GM10847 (cell line): ENCODE data around the gene PANX2.

Experiments
- POLR2A ChIP-seq: IDR thresholded peaks from 2 replicates; pipeline ENCODE4 v1.6.1; 2011; ENCODE audit not compliant: insufficient read length; ENCODE audit errors: extremely low read depth

PANX2 gene

DNA sequence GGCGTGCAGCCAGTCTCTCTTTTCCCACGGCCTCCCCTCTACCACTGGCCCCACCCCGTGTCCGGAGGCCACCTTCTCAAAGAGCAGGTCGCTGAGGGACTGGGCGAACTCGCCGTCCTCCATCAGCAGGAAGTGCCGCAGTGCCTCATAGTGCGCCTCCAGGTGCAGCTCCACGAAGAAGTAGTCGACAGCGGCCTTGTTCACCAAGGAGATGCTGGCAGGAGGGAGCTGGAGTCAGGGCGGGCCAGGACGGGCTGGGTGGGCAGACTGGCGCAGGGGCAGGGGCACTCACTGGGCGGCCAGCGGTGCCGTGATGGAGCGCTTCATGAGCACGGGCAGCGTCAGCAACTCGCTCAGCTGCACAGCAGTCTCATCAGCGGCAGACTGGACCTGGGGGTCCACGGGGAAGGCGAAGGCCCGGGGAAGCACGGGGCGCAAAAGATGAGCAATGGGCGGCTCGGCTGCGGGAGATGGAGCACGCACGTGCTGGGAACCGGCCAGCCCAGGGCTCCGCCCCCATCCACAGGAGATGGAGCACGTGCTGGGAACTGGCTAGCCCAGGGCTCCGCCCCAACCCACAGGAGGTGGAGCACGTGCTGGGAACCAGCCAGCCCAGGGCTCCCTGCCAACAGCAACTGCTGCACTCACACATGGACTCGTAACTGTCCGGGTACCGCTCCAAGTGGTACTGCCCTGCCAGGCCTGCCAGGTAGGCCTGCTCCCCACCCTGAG is 48.6 kb downstream of the PANX2 start:
- TF ChIP-seq POLR2A: no peak

GRCh38 chr22:50219800-50220602 is 49.5 kb downstream of the PANX2 start:
- no peak for TF ChIP-seq POLR2A

DNA sequence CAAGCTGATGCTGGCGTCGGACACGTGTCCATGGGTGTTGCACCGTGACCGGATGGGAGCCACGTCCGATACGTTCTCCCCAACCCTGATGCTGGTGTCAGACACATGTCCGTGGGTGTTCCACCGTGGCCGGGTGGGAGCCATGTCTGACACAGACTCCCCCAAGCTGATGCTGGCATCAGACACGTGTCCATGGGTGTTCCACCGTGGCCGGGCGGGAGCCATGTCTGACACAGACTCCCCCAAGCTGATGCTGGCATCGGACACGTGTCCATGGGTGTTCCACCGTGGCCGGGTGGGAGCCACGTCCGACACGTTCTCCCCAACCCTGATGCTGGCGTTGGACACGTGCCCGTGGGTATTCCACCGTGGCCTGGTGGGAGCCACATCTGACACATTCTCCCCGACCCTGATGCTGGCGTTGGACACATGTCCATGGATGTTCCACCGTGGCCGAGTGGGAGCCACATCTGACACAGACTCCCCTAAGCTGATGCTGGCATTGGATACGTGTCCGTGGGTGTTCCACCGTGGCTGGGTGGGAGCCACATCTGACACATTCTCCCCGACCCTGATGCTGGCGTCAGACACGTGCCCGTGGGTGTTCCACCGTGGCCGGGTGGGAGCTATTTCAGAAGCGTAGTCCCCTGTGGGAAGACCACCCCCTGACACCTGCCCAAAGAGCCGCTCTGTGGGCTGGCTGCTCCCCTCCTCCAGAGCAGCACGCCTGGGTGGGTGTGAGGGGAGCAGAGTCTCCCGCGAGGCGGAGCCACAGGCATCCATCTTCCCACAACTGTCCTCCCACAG is 50.3 kb downstream of the PANX2 start:
- TF ChIP-seq POLR2A: no peak

DNA sequence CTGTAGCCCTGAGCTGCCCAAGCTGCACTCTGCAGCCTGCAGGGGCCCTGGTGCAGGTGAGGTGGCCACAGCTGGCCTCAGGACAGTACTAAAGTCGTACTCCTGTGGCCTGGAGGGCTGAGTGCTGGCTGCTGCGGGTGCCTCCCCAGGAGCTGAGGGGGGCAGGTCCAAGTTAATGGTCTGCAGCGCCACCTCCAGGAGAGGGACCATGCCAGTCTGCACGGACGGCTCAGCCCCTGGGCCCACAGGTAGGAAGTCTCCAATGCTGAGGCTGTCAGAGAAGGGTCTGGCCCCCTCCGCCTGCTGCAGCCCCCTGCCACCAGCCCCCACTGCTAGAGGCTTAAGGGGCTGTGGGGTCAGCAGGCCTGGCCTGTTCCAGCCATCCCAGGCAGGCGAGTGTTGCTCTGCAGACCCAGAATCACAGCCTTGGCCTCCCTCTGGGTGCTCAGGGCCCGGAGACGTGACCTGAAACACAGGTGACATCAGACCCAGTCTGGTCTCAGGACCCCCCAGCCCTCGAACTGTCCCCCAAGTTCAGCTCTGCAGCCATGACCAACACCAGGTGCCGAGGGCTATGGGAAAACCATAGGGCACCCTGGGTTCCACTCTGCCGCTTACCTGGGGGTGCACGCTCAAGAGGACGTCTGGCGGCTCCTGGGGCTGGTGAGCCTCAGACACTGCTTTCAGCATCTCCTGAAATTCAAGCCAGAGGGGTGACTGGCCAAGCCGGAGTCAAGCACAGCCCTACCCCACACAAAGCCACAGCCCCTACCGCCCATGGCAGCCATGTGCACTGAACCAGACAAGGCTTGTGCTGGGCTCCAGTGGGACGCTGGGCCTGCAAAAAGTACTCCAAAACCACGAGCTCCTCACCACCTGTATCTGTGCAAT is 51.1 kb downstream of the PANX2 start:
- TF ChIP-seq POLR2A: no peak

DNA sequence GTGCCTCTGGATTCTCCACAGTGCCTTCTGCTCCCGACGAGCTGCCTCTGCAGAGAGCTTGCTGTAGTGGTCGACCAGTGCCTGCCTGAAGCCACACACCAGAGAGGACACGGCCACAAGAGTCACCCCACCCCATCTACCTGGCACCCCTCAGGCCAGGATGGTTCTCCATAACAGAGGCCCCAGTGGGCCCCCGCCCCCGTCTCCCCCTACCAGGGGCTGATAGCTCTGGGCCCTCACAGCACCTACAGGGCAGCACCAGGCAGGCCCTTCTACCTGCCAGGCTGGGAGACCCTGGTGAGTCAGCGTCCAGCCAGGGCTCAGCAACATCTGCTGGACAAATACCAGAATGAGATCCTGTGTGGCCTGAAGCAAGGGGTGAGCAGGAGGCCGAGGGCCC is 52.0 kb downstream of the PANX2 start:
- TF ChIP-seq POLR2A: no peak

- no peak for TF ChIP-seq POLR2A
These were observed 53.5 kb downstream of the PANX2 start for GRCh38 chr22:50224071-50224470.

- no peak for TF ChIP-seq POLR2A
These were observed 54.9 kb downstream of the PANX2 start for GRCh38 chr22:50225200-50225969.

DNA sequence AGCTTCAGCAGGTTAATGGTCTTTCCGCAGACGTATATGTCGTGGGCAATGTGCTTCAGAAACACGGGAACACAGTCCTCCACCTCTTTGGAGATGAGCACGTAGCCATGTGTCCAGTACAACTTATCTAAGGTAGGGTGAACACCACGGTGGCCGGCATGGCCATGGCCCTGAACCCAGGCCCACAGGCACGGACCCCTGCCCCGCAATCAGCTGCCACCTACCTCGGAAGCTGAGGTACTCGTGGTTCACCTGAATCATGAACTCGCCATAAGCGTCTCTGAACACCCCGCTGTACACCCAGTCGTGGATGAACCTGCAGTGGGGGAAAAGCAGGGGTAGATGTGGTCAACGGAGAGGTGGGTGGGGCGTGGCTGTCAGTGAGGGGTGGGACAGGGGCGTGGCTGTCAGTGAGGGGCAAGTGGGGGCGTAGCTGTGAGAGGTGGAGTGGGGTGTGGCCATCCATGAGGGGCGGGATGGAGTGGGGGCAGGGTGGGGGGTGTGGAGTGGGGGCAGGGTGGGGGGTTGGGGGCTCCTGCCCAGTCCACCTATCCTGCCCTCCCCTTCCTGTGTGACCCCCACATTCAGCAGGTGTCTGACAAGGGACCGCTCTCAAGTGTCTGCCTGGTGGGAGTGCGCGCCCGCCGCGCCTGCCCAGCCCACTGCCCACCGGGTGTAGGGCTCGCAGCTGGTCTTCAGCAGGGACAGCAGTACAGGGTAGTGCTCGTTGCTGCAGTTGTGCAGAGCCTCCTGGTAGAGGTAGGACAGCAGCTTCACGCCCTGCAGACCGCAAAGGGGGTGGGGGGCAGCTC is 55.7 kb downstream of the PANX2 start:
- no peak for TF ChIP-seq POLR2A

- no peak for TF ChIP-seq POLR2A
These were observed 56.3 kb downstream of the PANX2 start for GRCh38 chr22:50226875-50227165.

- TF ChIP-seq POLR2A: no peak
These were observed 57.2 kb downstream of the PANX2 start for GRCh38 chr22:50227579-50228215.

- TF ChIP-seq POLR2A: no peak
These were observed 57.8 kb downstream of the PANX2 start for GRCh38 chr22:50228366-50228765.

GRCh38 chr22:50229370-50229769 is 58.8 kb downstream of the PANX2 start:
- TF ChIP-seq POLR2A: no peak
